Stimulated activated CD4-positive, alpha-beta T cell treated with anti-CD3 and anti-CD28 coated beads, Interleukin-2, amount 100 ng/mL, for 48 hours (primary cell): Measurements from ENCODE around the gene TBC1D3I.

Source experiments
- DNase-seq, 2 donors: peaks; one replicate each; pipeline ENCODE4 v3.0.0-alpha.2; 2020

TBC1D3I gene

GRCh38 chr17:36205637-36206485 lies 58.5 kb downstream of the TBC1D3I start:
- DNase-seq = no peak

- no peak for DNase-seq
These were observed 59.5 kb downstream of the TBC1D3I start for GRCh38 chr17:36204724-36205500.
